Mesodermal cell (in vitro differentiated cells): ENCODE data around the gene ELOA.

Experiments used
- H3K27ac ChIP-seq: 2 replicates; pipeline ENCODE4 v1.7.0; 2013; ENCODE audit warnings: mild to moderate bottlenecking, low read depth, low read length, moderate library complexity; ENCODE audit not compliant: severe bottlenecking
- H3K36me3 ChIP-seq: 2 replicates; pipeline ENCODE4 v1.7.1; 2013; ENCODE audit warnings: mild to moderate bottlenecking, low read length, moderate library complexity; ENCODE audit not compliant: control insufficient read depth, insufficient read depth
- H3K4me1 ChIP-seq: one replicate; pipeline ENCODE4 v1.7.1; 2013; ENCODE audit warnings: mild to moderate bottlenecking, low read length; ENCODE audit not compliant: insufficient read depth, control insufficient read depth, poor library complexity, severe bottlenecking
- H3K4me3 ChIP-seq: 2 replicates; pipeline ENCODE4 v1.7.0; 2013; ENCODE audit warnings: low read length, control low read depth, mild to moderate bottlenecking; ENCODE audit not compliant: insufficient read depth, poor library complexity, severe bottlenecking; ENCODE audit errors: extremely low read depth
- H3K9me3 ChIP-seq: 2 replicates; pipeline ENCODE4 v1.7.1; 2013; ENCODE audit warnings: mild to moderate bottlenecking, low read length, moderate library complexity; ENCODE audit not compliant: control insufficient read depth
- WGBS, 2 experiments: methylation state at CpG; one replicate each; pipeline ENCODE4 v1.1.5; 2013; ENCODE audit warnings: missing lambda C conversion rate in 2 of 2; ENCODE audit not compliant: insufficient coverage in 2 of 2; 5-methylcytosine and 5-hydroxymethylcytosine counted together

Gene ELOA

GRCh38 chr1:23803674-23804073 is 60.4 kb downstream of the ELOA start:
- Histone ChIP-seq H3K27ac (no peak overlapping the region), H3K36me3 (peaks cover 12% of the 10 kb centered on the region), H3K4me3 (no peak overlapping the region), H3K4me1 (peaks cover 13% of the 10 kb centered on the region), H3K9me3 (no peaks in the 10 kb centered on the region)
- 94 to 95% methylated on average over 5 of the region's 5 CpGs for WGBS, 2 experiments

- no peaks in the 10 kb centered on the region for H3K9me3 ChIP-seq
- 81 to 88% methylated on average over 4 to 7 of the region's 7 CpGs for WGBS, 2 experiments
- peaks cover 9% of the 10 kb centered on the region for H3K36me3 ChIP-seq
- H3K4me1 ChIP-seq: peaks cover 6% of the 10 kb centered on the region
- no peak overlapping the region for H3K27ac ChIP-seq
- H3K4me3 ChIP-seq: no peak overlapping the region
Measured at GRCh38 chr1:23804183-23804835, 61.0 kb downstream of the ELOA start.

- Histone ChIP-seq H3K4me3 (no peak overlapping the region), H3K36me3 (peaks cover 9% of the 10 kb centered on the region), H3K9me3 (no peaks in the 10 kb centered on the region), H3K4me1 (peaks cover 3% of the 10 kb centered on the region), H3K27ac (no peak overlapping the region)
- WGBS, 2 experiments: 88 to 95% methylated on average over 2 of the region's 2 CpGs
Measured at GRCh38 chr1:23805025-23805424, 61.8 kb downstream of the ELOA start.

GRCh38 chr1:23806280-23806679 is 63.0 kb downstream of the ELOA start:
- 82 to 91% methylated on average over 4 to 6 of the region's 6 CpGs for WGBS, 2 experiments
- Histone ChIP-seq H3K27ac (no peak overlapping the region), H3K4me1 (peaks cover 1% of the 10 kb centered on the region), H3K36me3 (peaks cover 9% of the 10 kb centered on the region), H3K9me3 (no peaks in the 10 kb centered on the region), H3K4me3 (no peak overlapping the region)

- Histone ChIP-seq H3K4me1 (no peaks in the 10 kb centered on the region), H3K36me3 (peaks cover 9% of the 10 kb centered on the region), H3K27ac (no peak overlapping the region), H3K9me3 (no peaks in the 10 kb centered on the region), H3K4me3 (no peak overlapping the region)
- 86 to 96% methylated on average over 2 of the region's 3 CpGs for WGBS, 2 experiments
Measured at GRCh38 chr1:23807453-23807852, 64.2 kb downstream of the ELOA start.

GRCh38 chr1:23809751-23810171 is 66.5 kb downstream of the ELOA start:
- H3K27ac ChIP-seq: no peak overlapping the region
- H3K9me3 ChIP-seq: no peaks in the 10 kb centered on the region
- no peak overlapping the region for H3K4me3 ChIP-seq
- H3K36me3 ChIP-seq: peaks cover 19% of the 10 kb centered on the region
- WGBS, 2 experiments: 25 to 30% methylated on average over 5 to 6 of the region's 6 CpGs
- H3K4me1 ChIP-seq: no peaks in the 10 kb centered on the region

GRCh38 chr1:23810818-23811540 is 67.7 kb downstream of the ELOA start:
- WGBS, 2 experiments: 69 to 77% methylated on average over 3 of the region's 3 CpGs
- H3K4me3 ChIP-seq: no peak overlapping the region
- H3K4me1 ChIP-seq: no peaks in the 10 kb centered on the region
- H3K9me3 ChIP-seq: no peaks in the 10 kb centered on the region
- H3K27ac ChIP-seq: no peak overlapping the region
- peaks cover 24% of the 10 kb centered on the region for H3K36me3 ChIP-seq
